Neural cell (in vitro differentiated cells): ENCODE data around the gene TM9SF2. TPM values are rescaled to one million over a fixed set of nuclear protein-coding genes. Genes with fewer than 3 reads are reported as not detected.

Experiments
- H2AFZ ChIP-seq: fragments of 200-600, 300-800 bp; sonication (generic), shearing (Covaris generic); 2 replicates; pipeline ENCODE4 v1.6.0; 2014; ENCODE audit warnings: low read depth, mild to moderate bottlenecking, antibody characterized with exemption, low read length, moderate library complexity
- H3F3A ChIP-seq: fragments of 200-600 bp; shearing (Covaris generic); 2 replicates; pipeline ENCODE4 v1.6.1; 2016; ENCODE audit warnings: mild to moderate bottlenecking, moderate library complexity, mixed read lengths, antibody characterized with exemption, low read length; ENCODE audit not compliant: insufficient read depth, poor library complexity, severe bottlenecking
- H3K27ac ChIP-seq: fragments of 200-600, 300-800 bp; sonication (generic), shearing (Covaris generic); 2 replicates; pipeline ENCODE4 v1.5.1; 2014; ENCODE audit warnings: mild to moderate bottlenecking, low read length, moderate library complexity
- H3K27me3 ChIP-seq: fragments of 300-800, 200-600 bp; sonication (generic), shearing (Covaris generic); 2 replicates; pipeline ENCODE4 v1.6.0; 2014; ENCODE audit warnings: mild to moderate bottlenecking, low read depth, low read length, moderate library complexity; ENCODE audit not compliant: insufficient read depth
- H3K36me3 ChIP-seq: fragments of 300-800, 200-600 bp; sonication (generic), shearing (Covaris generic); 2 replicates; pipeline ENCODE4 v1.5.1; 2014; ENCODE audit warnings: mild to moderate bottlenecking, antibody characterized with exemption, low read length, moderate library complexity; ENCODE audit not compliant: insufficient read depth
- H3K4me2 ChIP-seq: fragments of 300-800, 200-600 bp; sonication (generic), shearing (Covaris generic); 2 replicates; pipeline ENCODE4 v1.6.0; 2014; ENCODE audit warnings: mild to moderate bottlenecking, low read length
- H3K4me3 ChIP-seq: fragments of 300-800, 200-600 bp; sonication (generic), shearing (Covaris generic); 2 replicates; pipeline ENCODE4 v1.5.1; 2014; ENCODE audit warnings: mild to moderate bottlenecking, low read length, moderate library complexity
- H3K79me2 ChIP-seq: fragments of 200-600 bp; shearing (Covaris generic); replicated peaks from 2 replicates; pipeline ENCODE4 v1.6.0; 2014; ENCODE audit warnings: mild to moderate bottlenecking, low read length, moderate library complexity; ENCODE audit not compliant: insufficient read depth
- H3K9ac ChIP-seq: fragments of 300-800, 200-600 bp; sonication (generic), shearing (Covaris generic); 2 replicates; pipeline ENCODE4 v1.6.1; 2016; ENCODE audit warnings: mild to moderate bottlenecking, low read length, mixed read lengths
- H3K9me2 ChIP-seq: fragments of 200-600 bp; shearing (Covaris generic); 2 replicates; pipeline ENCODE4 v1.6.1; 2016; ENCODE audit warnings: mild to moderate bottlenecking, low read length, mixed read lengths; ENCODE audit not compliant: insufficient read depth
- H3K9me3 ChIP-seq: fragments of 200-600, 300-800 bp; sonication (generic), shearing (Covaris generic); 2 replicates; pipeline ENCODE4 v1.6.1; 2016; ENCODE audit warnings: mild to moderate bottlenecking, mixed run types, low read length, moderate library complexity, mixed read lengths
- H4K20me1 ChIP-seq: fragments of 200-600 bp; shearing (Covaris generic); 2 replicates; pipeline ENCODE4 v1.6.1; 2016; ENCODE audit warnings: mild to moderate bottlenecking, mixed run types; ENCODE audit not compliant: insufficient read depth
- EP300 ChIP-seq: fragments of 450-650 bp; conservative IDR thresholded peaks from 2 replicates; pipeline ENCODE4 v1.6.1; 2014; ENCODE audit warnings: antibody characterized with exemption, mild to moderate bottlenecking, moderate library complexity; ENCODE audit not compliant: poor library complexity, severe bottlenecking
- EZH2 ChIP-seq: fragments of 200-600, 300-800 bp; shearing (Covaris generic), sonication (generic); IDR thresholded peaks from 2 replicates; pipeline ENCODE4 v1.6.1; 2014; ENCODE audit warnings: antibody characterized with exemption, low read length, borderline replicate concordance, mild to moderate bottlenecking; ENCODE audit not compliant: insufficient read depth, poor library complexity, severe bottlenecking
- MXI1 ChIP-seq: fragments of 450-650 bp; conservative IDR thresholded peaks from 2 replicates; pipeline ENCODE4 v1.6.1; 2014; ENCODE audit warnings: antibody characterized with exemption, mild to moderate bottlenecking; ENCODE audit not compliant: poor library complexity, severe bottlenecking
- POLR2AphosphoS5 ChIP-seq: IDR thresholded peaks from 2 replicates; pipeline ENCODE4 v1.6.1; 2012
- RAD21 ChIP-seq: fragments of 450-650 bp; conservative IDR thresholded peaks from 2 replicates; pipeline ENCODE4 v1.6.1; 2014; ENCODE audit warnings: antibody characterized with exemption, mild to moderate bottlenecking, moderate library complexity
- SMC3 ChIP-seq: fragments of 450-650 bp; conservative IDR thresholded peaks from 2 replicates; pipeline ENCODE4 v1.6.1; 2014; ENCODE audit warnings: antibody characterized with exemption, mild to moderate bottlenecking, moderate library complexity; ENCODE audit not compliant: poor library complexity
- TAF1 ChIP-seq: IDR thresholded peaks from 2 replicates; pipeline ENCODE4 v1.6.1; 2012; ENCODE audit warnings: low read depth
- polyA plus RNA-seq: library from polyadenylated mRNA; depleted of rRNA; stranded (reverse); fragments of >200 nt; gene quantifications from 2 replicates; pipeline ENCODE4 v1.2.3, GENCODE V29; 2014
- TF ChIP-seq, protein P1 (sequence below): fragments of 450-650 bp; IDR thresholded peaks from 2 replicates; pipeline ENCODE4 v1.5.1; 2014; ENCODE audit warnings: antibody characterized with exemption, mild to moderate bottlenecking, moderate library complexity; ENCODE audit not compliant: poor library complexity, severe bottlenecking
- TF ChIP-seq, protein P2 (sequence below): IDR thresholded peaks from 2 replicates; pipeline ENCODE4 v1.6.1; 2012; ENCODE audit warnings: borderline replicate concordance

TM9SF2 gene
- polyA plus RNA-seq, 1 donor from 2014 or later = 128 TPM

GRCh38 chr13:99564386-99564785 is 63.1 kb downstream of the TM9SF2 start:
- Histone ChIP-seq H3K9ac (no peak overlapping the region), H3K9me2 (no peaks in the 10 kb centered on the region), H3K4me2 (no peak overlapping the region), H3K27ac (no peak overlapping the region), H4K20me1 (no peaks in the 10 kb centered on the region), H3F3A (no peaks in the 10 kb centered on the region), H3K79me2 (no peaks in the 10 kb centered on the region), H3K36me3 (no peaks in the 10 kb centered on the region), H3K9me3 (no peaks in the 10 kb centered on the region), H2AFZ (no peak overlapping the region), H3K4me3 (no peak overlapping the region), H3K27me3 (no peaks in the 10 kb centered on the region)
- TF ChIP-seq POLR2AphosphoS5 (no peak), RAD21 (no peak), EZH2 (no peak), EP300 (no peak), SMC3 (no peak), TAF1 (no peak), MXI1 (no peak)
- TF ChIP-seq, protein P1, sequence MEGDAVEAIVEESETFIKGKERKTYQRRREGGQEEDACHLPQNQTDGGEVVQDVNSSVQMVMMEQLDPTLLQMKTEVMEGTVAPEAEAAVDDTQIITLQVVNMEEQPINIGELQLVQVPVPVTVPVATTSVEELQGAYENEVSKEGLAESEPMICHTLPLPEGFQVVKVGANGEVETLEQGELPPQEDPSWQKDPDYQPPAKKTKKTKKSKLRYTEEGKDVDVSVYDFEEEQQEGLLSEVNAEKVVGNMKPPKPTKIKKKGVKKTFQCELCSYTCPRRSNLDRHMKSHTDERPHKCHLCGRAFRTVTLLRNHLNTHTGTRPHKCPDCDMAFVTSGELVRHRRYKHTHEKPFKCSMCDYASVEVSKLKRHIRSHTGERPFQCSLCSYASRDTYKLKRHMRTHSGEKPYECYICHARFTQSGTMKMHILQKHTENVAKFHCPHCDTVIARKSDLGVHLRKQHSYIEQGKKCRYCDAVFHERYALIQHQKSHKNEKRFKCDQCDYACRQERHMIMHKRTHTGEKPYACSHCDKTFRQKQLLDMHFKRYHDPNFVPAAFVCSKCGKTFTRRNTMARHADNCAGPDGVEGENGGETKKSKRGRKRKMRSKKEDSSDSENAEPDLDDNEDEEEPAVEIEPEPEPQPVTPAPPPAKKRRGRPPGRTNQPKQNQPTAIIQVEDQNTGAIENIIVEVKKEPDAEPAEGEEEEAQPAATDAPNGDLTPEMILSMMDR = no peak
- TF ChIP-seq, protein P2, sequence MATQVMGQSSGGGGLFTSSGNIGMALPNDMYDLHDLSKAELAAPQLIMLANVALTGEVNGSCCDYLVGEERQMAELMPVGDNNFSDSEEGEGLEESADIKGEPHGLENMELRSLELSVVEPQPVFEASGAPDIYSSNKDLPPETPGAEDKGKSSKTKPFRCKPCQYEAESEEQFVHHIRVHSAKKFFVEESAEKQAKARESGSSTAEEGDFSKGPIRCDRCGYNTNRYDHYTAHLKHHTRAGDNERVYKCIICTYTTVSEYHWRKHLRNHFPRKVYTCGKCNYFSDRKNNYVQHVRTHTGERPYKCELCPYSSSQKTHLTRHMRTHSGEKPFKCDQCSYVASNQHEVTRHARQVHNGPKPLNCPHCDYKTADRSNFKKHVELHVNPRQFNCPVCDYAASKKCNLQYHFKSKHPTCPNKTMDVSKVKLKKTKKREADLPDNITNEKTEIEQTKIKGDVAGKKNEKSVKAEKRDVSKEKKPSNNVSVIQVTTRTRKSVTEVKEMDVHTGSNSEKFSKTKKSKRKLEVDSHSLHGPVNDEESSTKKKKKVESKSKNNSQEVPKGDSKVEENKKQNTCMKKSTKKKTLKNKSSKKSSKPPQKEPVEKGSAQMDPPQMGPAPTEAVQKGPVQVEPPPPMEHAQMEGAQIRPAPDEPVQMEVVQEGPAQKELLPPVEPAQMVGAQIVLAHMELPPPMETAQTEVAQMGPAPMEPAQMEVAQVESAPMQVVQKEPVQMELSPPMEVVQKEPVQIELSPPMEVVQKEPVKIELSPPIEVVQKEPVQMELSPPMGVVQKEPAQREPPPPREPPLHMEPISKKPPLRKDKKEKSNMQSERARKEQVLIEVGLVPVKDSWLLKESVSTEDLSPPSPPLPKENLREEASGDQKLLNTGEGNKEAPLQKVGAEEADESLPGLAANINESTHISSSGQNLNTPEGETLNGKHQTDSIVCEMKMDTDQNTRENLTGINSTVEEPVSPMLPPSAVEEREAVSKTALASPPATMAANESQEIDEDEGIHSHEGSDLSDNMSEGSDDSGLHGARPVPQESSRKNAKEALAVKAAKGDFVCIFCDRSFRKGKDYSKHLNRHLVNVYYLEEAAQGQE = no peak

DNA sequence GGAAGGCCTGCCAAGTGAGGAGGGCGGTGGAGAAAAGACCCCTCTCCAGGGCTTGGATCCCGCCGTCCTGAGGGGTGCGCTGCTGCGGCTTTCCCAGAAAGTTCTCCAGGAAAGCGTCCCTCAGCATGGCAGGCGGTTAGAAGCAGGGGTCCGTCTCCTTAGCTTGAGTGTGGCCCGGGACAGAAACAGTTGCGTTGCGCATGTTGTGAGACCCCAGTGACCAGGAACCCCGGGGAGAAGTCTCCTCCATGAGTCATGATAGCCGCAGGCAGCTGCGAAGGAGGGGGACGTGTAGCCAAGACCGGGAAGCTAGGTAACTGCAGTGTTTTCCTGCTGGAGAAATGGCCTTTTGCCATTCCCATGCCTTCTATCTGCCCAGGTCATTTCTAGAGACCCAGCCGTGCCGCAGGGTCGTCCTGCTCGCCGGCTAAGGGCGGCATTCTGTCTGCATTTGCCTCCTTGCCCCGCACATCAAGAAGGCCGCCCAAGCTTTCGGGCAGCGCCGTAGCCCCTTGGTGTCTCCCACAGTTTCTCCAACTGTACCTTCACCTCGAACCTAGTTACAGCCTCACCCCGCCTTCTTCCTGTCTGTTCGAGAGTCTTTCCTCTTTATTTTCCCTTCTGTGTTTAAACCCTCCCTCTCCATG is 64.3 kb downstream of the TM9SF2 start:
- Histone ChIP-seq H3K4me3 (no peak overlapping the region), H3F3A (no peaks in the 10 kb centered on the region), H4K20me1 (no peaks in the 10 kb centered on the region), H2AFZ (no peak overlapping the region), H3K79me2 (no peaks in the 10 kb centered on the region), H3K9me2 (no peaks in the 10 kb centered on the region), H3K9me3 (no peaks in the 10 kb centered on the region), H3K27me3 (no peaks in the 10 kb centered on the region), H3K27ac (no peak overlapping the region), H3K36me3 (no peaks in the 10 kb centered on the region), H3K9ac (no peak overlapping the region), H3K4me2 (no peak overlapping the region)
- no peak for TF ChIP-seq EZH2
- no peak for TF ChIP-seq MXI1
- no peak for TF ChIP-seq SMC3
- TF ChIP-seq, protein P1 = no peak
- TF ChIP-seq EP300 = no peak
- TF ChIP-seq TAF1 = no peak
- TF ChIP-seq, protein P2 = no peak
- no peak for TF ChIP-seq POLR2AphosphoS5
- TF ChIP-seq RAD21 = no peak
